ENCODE measurements around the gene JAK1. TPM values are rescaled to one million over a fixed set of nuclear protein-coding genes. Genes with fewer than 3 reads are reported as not detected.

JAK1 gene
- total RNA-seq, 3 donors from 2014 or later (not counting 1 experiment from before 2014, with no cell fraction given) = 507 to 626 (median 526) TPM

DNA sequence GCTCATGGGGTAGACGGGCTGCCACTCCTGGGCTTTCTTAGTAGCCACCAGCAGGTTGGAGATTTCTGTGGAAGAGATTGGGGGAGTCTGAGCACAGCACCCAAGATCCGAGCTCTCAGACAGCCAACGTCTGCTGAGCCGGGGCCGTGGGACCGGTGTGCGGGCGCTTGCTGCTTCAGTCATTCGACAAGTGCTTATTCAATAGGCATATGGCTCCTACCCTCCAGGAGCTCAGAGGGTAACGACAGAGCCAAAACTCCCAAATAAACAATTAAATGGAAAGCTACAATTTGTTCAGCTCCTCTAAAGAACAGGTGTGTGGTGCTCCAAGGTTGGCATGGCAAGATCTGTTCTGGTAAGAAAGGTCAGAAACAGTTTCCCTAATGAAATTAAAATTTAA is 115.5 kb downstream of the JAK1 start:
- Mint-ChIP-seq H3K4me3 (no peak overlapping the region), H3K36me3 (peaks cover 11% of the 10 kb centered on the region), H3K27ac (peak overlapping the region; percentile 76 to 84), H3K9me3 (no peaks in the 10 kb centered on the region), H3K27me3 (ENCODE audit: low read depth in 2 of 2) (no peaks in the 10 kb centered on the region), H3K4me1 (peaks cover 18 to 45% of the 10 kb centered on the region in 2 donors)
- intact Hi-C loops (cut with micrococcal nuclease) = no loop called here
- Histone ChIP-seq H3K36me3 (ENCODE audit: control insufficient read depth, insufficient read depth, low read length) (peaks cover 100% of the 10 kb centered on the region), H3K4me3 (ENCODE audit: low read length) (no peak overlapping the region), H3K27ac (ENCODE audit: low read length) (no peak overlapping the region), H3K4me1 (ENCODE audit: control insufficient read depth, insufficient read depth, low read length) (peaks cover 7% of the 10 kb centered on the region), H3K27me3 (ENCODE audit: control insufficient read depth, insufficient read depth, low read length) (no peaks in the 10 kb centered on the region), H3K9me3 (ENCODE audit: control insufficient read depth, insufficient read depth, low read length) (no peaks in the 10 kb centered on the region)
- TF ChIP-seq, protein P1, sequence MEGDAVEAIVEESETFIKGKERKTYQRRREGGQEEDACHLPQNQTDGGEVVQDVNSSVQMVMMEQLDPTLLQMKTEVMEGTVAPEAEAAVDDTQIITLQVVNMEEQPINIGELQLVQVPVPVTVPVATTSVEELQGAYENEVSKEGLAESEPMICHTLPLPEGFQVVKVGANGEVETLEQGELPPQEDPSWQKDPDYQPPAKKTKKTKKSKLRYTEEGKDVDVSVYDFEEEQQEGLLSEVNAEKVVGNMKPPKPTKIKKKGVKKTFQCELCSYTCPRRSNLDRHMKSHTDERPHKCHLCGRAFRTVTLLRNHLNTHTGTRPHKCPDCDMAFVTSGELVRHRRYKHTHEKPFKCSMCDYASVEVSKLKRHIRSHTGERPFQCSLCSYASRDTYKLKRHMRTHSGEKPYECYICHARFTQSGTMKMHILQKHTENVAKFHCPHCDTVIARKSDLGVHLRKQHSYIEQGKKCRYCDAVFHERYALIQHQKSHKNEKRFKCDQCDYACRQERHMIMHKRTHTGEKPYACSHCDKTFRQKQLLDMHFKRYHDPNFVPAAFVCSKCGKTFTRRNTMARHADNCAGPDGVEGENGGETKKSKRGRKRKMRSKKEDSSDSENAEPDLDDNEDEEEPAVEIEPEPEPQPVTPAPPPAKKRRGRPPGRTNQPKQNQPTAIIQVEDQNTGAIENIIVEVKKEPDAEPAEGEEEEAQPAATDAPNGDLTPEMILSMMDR (IDR thresholded peaks at IDR 0.05) = no peak
- ATAC-seq = no peak
- WGBS (ENCODE audit: insufficient coverage) = 97% methylated on average over 10 of the region's 10 CpGs
- DNase-seq = no peak

DNA sequence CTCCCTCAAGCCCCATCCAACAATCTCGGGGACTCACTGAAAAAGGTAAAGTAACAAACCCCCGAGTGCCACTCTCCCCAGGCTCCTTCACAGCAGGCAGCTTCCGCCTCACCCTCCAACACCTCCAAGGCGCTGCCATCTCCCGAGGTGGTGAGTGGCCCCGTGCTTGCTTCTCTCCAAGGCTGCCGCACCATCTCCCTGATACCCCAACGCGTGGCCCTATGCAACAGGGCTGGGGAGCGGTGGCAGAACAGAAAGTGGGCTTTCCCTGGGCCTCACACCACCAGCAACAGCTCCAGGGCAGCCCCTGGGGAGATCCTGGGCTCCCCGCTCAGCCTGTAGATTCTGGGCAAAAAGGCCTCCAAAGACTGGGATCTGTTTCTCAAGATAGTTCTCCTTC is 116.4 kb downstream of the JAK1 start:
- peaks cover 18 to 44% of the 10 kb centered on the region in 2 donors for H3K4me1 Mint-ChIP-seq
- no peak for DNase-seq
- peak in 1 of 3 donors; percentile 4 for ATAC-seq
- Histone ChIP-seq H3K9me3 (ENCODE audit: control insufficient read depth, insufficient read depth, low read length) (no peaks in the 10 kb centered on the region), H3K36me3 (ENCODE audit: control insufficient read depth, insufficient read depth, low read length) (peaks cover 100% of the 10 kb centered on the region), H3K4me3 (ENCODE audit: low read length) (no peak overlapping the region), H3K27ac (ENCODE audit: low read length) (no peak overlapping the region), H3K4me1 (ENCODE audit: control insufficient read depth, insufficient read depth, low read length) (peaks cover 7% of the 10 kb centered on the region), H3K27me3 (ENCODE audit: control insufficient read depth, insufficient read depth, low read length) (no peaks in the 10 kb centered on the region)
- WGBS (ENCODE audit: insufficient coverage) = 98% methylated on average over 11 of the region's 11 CpGs
- intact Hi-C loops (cut with micrococcal nuclease) = no loop called here
- TF ChIP-seq, protein P1 (IDR thresholded peaks at IDR 0.05) = no peak
- no peak overlapping the region for H3K4me3 Mint-ChIP-seq
- no peaks in the 10 kb centered on the region for H3K9me3 Mint-ChIP-seq
- H3K27ac Mint-ChIP-seq = peak overlapping the region; percentile 76 to 84
- H3K36me3 Mint-ChIP-seq = peaks cover 11% of the 10 kb centered on the region
- H3K27me3 Mint-ChIP-seq (ENCODE audit: low read depth in 2 of 2) = no peaks in the 10 kb centered on the region

DNA sequence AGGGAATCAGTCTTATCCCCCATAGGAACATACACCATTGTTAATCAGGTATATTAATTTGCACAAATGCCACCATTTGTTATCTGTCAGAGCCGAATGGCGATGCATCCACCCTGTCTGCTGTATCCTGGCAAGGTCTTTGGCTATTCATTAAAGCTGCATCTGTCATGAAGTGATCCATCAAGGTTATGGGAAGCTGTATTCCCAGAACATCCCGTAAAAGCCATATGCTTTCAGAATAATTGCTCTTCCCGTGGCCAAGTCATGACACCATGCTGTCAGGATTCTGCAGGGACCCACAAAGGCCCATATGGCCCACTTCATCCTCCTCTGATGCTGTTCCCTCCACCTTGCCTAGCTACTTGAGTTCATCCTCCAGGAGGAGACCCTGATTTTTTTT is 117.5 kb downstream of the JAK1 start:
- Histone ChIP-seq H3K36me3 (ENCODE audit: control insufficient read depth, insufficient read depth, low read length) (peaks cover 100% of the 10 kb centered on the region), H3K4me1 (ENCODE audit: control insufficient read depth, insufficient read depth, low read length) (peaks cover 7% of the 10 kb centered on the region), H3K4me3 (ENCODE audit: low read length) (no peak overlapping the region), H3K27me3 (ENCODE audit: control insufficient read depth, insufficient read depth, low read length) (no peaks in the 10 kb centered on the region), H3K9me3 (ENCODE audit: control insufficient read depth, insufficient read depth, low read length) (no peaks in the 10 kb centered on the region), H3K27ac (ENCODE audit: low read length) (no peak overlapping the region)
- no peak overlapping the region for H3K4me3 Mint-ChIP-seq
- H3K9me3 Mint-ChIP-seq = no peaks in the 10 kb centered on the region
- TF ChIP-seq, protein P1 (IDR thresholded peaks at IDR 0.05) = no peak
- H3K36me3 Mint-ChIP-seq = peaks cover 11% of the 10 kb centered on the region
- H3K4me1 Mint-ChIP-seq = peaks cover 18 to 40% of the 10 kb centered on the region in 2 donors
- intact Hi-C loops (cut with micrococcal nuclease) = no loop called here
- H3K27ac Mint-ChIP-seq = peak overlapping the region in 1 of 2 donors; percentile 84
- ATAC-seq (no peak), DNase-seq (no peak)
- WGBS (ENCODE audit: insufficient coverage) = 97% methylated on average over 4 of the region's 4 CpGs
- H3K27me3 Mint-ChIP-seq (ENCODE audit: low read depth in 2 of 2) = no peaks in the 10 kb centered on the region

DNA sequence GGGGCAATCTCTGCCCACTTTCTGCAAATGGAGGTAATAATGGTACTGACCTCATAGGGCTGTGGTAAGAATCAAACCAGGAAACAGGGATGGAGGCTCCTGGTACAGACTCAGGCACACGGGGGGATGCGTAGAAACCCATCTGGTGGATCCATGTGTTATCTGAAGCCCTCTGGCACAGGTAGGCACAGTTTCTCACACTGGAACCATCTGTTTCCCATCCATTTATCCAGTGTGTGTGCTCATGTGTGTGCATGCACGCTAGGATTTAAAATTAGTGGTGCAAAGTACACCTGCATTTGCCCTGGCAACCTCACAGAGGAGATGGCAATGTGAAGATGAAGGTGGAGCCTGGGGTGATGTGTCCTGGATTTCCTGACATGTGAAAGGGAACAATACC is 118.2 kb downstream of the JAK1 start:
- no peak overlapping the region for H3K27ac ChIP-seq (ENCODE audit: low read length)
- no peak overlapping the region for H3K4me3 ChIP-seq (ENCODE audit: low read length)
- H3K36me3 Mint-ChIP-seq = peaks cover 11% of the 10 kb centered on the region
- no peak overlapping the region for H3K4me3 Mint-ChIP-seq
- intact Hi-C loops (cut with micrococcal nuclease) = no loop called here
- no peak for ATAC-seq
- WGBS (ENCODE audit: insufficient coverage) = 98% methylated on average over 3 of the region's 3 CpGs
- no peaks in the 10 kb centered on the region for H3K27me3 Mint-ChIP-seq (ENCODE audit: low read depth in 2 of 2)
- H3K9me3 Mint-ChIP-seq = no peaks in the 10 kb centered on the region
- H3K4me1 Mint-ChIP-seq = peaks cover 18 to 40% of the 10 kb centered on the region in 2 donors
- peaks cover 100% of the 10 kb centered on the region for H3K36me3 ChIP-seq (ENCODE audit: control insufficient read depth, insufficient read depth, low read length)
- no peaks in the 10 kb centered on the region for H3K27me3 ChIP-seq (ENCODE audit: control insufficient read depth, insufficient read depth, low read length)
- DNase-seq = no peak
- no peaks in the 10 kb centered on the region for H3K9me3 ChIP-seq (ENCODE audit: control insufficient read depth, insufficient read depth, low read length)
- peaks cover 7% of the 10 kb centered on the region for H3K4me1 ChIP-seq (ENCODE audit: control insufficient read depth, insufficient read depth, low read length)
- TF ChIP-seq, protein P1 (IDR thresholded peaks at IDR 0.05) = no peak
- H3K27ac Mint-ChIP-seq = peak overlapping the region; percentile 26 to 47
